Measurements from ENCODE around the gene LRTM2. TPM values are rescaled to one million over a fixed set of nuclear protein-coding genes. Genes with fewer than 3 reads are reported as not detected.
A peak's percentile ranks its signal among the peaks of the same experiment; 100 is the strongest.

LRTM2 gene
- total RNA-seq, 1 donor from 2014 or later, result 0.20 TPM

- DNase-seq, result no peak
These were observed 22.0 kb downstream of the LRTM2 start for GRCh38 chr12:1842183-1842904.

- no peak for DNase-seq
These were observed 22.7 kb downstream of the LRTM2 start for GRCh38 chr12:1842905-1843640.

GRCh38 chr12:1843641-1844005 lies 23.3 kb downstream of the LRTM2 start:
- DNase-seq, result no peak

- no peak for DNase-seq
These were observed 23.9 kb downstream of the LRTM2 start for GRCh38 chr12:1844223-1844622.

GRCh38 chr12:1844661-1845409 lies 24.5 kb downstream of the LRTM2 start:
- DNase-seq, result no peak

- no peak for DNase-seq
These were observed 25.1 kb downstream of the LRTM2 start for GRCh38 chr12:1845427-1845826.

GRCh38 chr12:1845886-1846285 lies 25.5 kb downstream of the LRTM2 start:
- no peak for DNase-seq

GRCh38 chr12:1846421-1847405 lies 26.3 kb downstream of the LRTM2 start:
- DNase-seq, result no peak

GRCh38 chr12:1847411-1847810 lies 27.0 kb downstream of the LRTM2 start:
- DNase-seq, result no peak

GRCh38 chr12:1848146-1848545 lies 27.8 kb downstream of the LRTM2 start:
- DNase-seq, result no peak

- DNase-seq, result no peak
These were observed 28.4 kb downstream of the LRTM2 start for GRCh38 chr12:1848745-1849144.

GRCh38 chr12:1851151-1851701 lies 30.9 kb downstream of the LRTM2 start:
- DNase-seq, result peak; percentile 17

GRCh38 chr12:1852076-1852475 lies 31.7 kb downstream of the LRTM2 start:
- no peak for DNase-seq

GRCh38 chr12:1853716-1854115 lies 33.4 kb downstream of the LRTM2 start:
- DNase-seq, result no peak

GRCh38 chr12:1855241-1855640 lies 34.9 kb downstream of the LRTM2 start:
- DNase-seq, result no peak

- no peak for DNase-seq
These were observed 36.7 kb downstream of the LRTM2 start for GRCh38 chr12:1857086-1857485.

GRCh38 chr12:1857821-1858220 lies 37.5 kb downstream of the LRTM2 start:
- no peak for DNase-seq

- DNase-seq, result no peak
These were observed 38.1 kb downstream of the LRTM2 start for GRCh38 chr12:1858456-1858855.

- no peak for DNase-seq
These were observed 39.3 kb downstream of the LRTM2 start for GRCh38 chr12:1859643-1860042.

GRCh38 chr12:1862973-1863372 lies 42.6 kb downstream of the LRTM2 start:
- no peak for DNase-seq

- no peak for DNase-seq
These were observed 43.5 kb downstream of the LRTM2 start for GRCh38 chr12:1863823-1864222.

GRCh38 chr12:1864456-1864855 lies 44.1 kb downstream of the LRTM2 start:
- no peak for DNase-seq

Data from skin of body (tissue), 2 donors.